ENCODE results near the gene DAAM2.

Gene DAAM2

GRCh38 chr6:39834866-39835265 is 42.7 kb downstream of the DAAM2 start:
- Histone ChIP-seq H3K9ac (ENCODE audit: low read depth, low read length) (no peak overlapping the region), H3K4me1 (ENCODE audit: insufficient read depth, low read length) (no peaks in the 10 kb centered on the region; the same call in 1 of the 2 replicates), H3K36me3 (ENCODE audit: insufficient read depth, low read length) (no peaks in the 10 kb centered on the region), H3K4me3 (ENCODE audit: low read length) (no peak overlapping the region), H3K27ac (ENCODE audit: low read depth, low read length) (no peak overlapping the region), H3K9me3 (ENCODE audit: insufficient read depth, low read depth, low read length) (no peaks in the 10 kb centered on the region), H3K27me3 (ENCODE audit: insufficient read depth, low read length) (no peaks in the 10 kb centered on the region)
- WGBS, result 95% methylated on average over 5 of the region's 5 CpGs

GRCh38 chr6:39835821-39836295 is 43.7 kb downstream of the DAAM2 start:
- Histone ChIP-seq H3K27ac (ENCODE audit: low read depth, low read length) (no peak overlapping the region), H3K4me1 (ENCODE audit: insufficient read depth, low read length) (no peaks in the 10 kb centered on the region; the same call in 1 of the 2 replicates), H3K27me3 (ENCODE audit: insufficient read depth, low read length) (no peaks in the 10 kb centered on the region), H3K9ac (ENCODE audit: low read depth, low read length) (no peak overlapping the region), H3K36me3 (ENCODE audit: insufficient read depth, low read length) (no peaks in the 10 kb centered on the region), H3K9me3 (ENCODE audit: insufficient read depth, low read depth, low read length) (no peaks in the 10 kb centered on the region), H3K4me3 (ENCODE audit: low read length) (no peak overlapping the region)
- 83% methylated on average over 2 of the region's 2 CpGs for WGBS

GRCh38 chr6:39836606-39837005 is 44.4 kb downstream of the DAAM2 start:
- H3K9ac ChIP-seq (ENCODE audit: low read depth, low read length), result no peak overlapping the region
- no peaks in the 10 kb centered on the region for H3K27me3 ChIP-seq (ENCODE audit: insufficient read depth, low read length)
- H3K9me3 ChIP-seq (ENCODE audit: insufficient read depth, low read depth, low read length), result no peaks in the 10 kb centered on the region
- H3K4me1 ChIP-seq (ENCODE audit: insufficient read depth, low read length), result no peaks in the 10 kb centered on the region; the same call in 1 of the 2 replicates
- no peak overlapping the region for H3K27ac ChIP-seq (ENCODE audit: low read depth, low read length)
- no peak overlapping the region for H3K4me3 ChIP-seq (ENCODE audit: low read length)
- no peaks in the 10 kb centered on the region for H3K36me3 ChIP-seq (ENCODE audit: insufficient read depth, low read length)
- WGBS, result 87% methylated on average over 4 of the region's 4 CpGs

GRCh38 chr6:39839445-39839844 is 47.3 kb downstream of the DAAM2 start:
- Histone ChIP-seq H3K36me3 (ENCODE audit: insufficient read depth, low read length) (no peaks in the 10 kb centered on the region), H3K9me3 (ENCODE audit: insufficient read depth, low read depth, low read length) (no peaks in the 10 kb centered on the region), H3K9ac (ENCODE audit: low read depth, low read length) (no peak overlapping the region), H3K4me3 (ENCODE audit: low read length) (no peak overlapping the region), H3K27ac (ENCODE audit: low read depth, low read length) (no peak overlapping the region), H3K4me1 (ENCODE audit: insufficient read depth, low read length) (no peaks in the 10 kb centered on the region; the same call in 1 of the 2 replicates), H3K27me3 (ENCODE audit: insufficient read depth, low read length) (no peaks in the 10 kb centered on the region)
- 93% methylated on average over 1 of the region's 1 CpG for WGBS

- no peaks in the 10 kb centered on the region; the same call in 1 of the 2 replicates for H3K4me1 ChIP-seq (ENCODE audit: insufficient read depth, low read length)
- H3K9ac ChIP-seq (ENCODE audit: low read depth, low read length), result no peak overlapping the region
- no peak overlapping the region for H3K4me3 ChIP-seq (ENCODE audit: low read length)
- H3K27ac ChIP-seq (ENCODE audit: low read depth, low read length), result no peak overlapping the region
- H3K9me3 ChIP-seq (ENCODE audit: insufficient read depth, low read depth, low read length), result no peaks in the 10 kb centered on the region
- H3K36me3 ChIP-seq (ENCODE audit: insufficient read depth, low read length), result no peaks in the 10 kb centered on the region
- no peaks in the 10 kb centered on the region for H3K27me3 ChIP-seq (ENCODE audit: insufficient read depth, low read length)
- WGBS, result 93% methylated on average over 6 of the region's 6 CpGs
Observed at GRCh38 chr6:39840781-39841180, 48.6 kb downstream of the DAAM2 start.

GRCh38 chr6:39841291-39841690 is 49.1 kb downstream of the DAAM2 start:
- H3K27me3 ChIP-seq (ENCODE audit: insufficient read depth, low read length), result no peaks in the 10 kb centered on the region
- no peak overlapping the region for H3K27ac ChIP-seq (ENCODE audit: low read depth, low read length)
- no peak overlapping the region for H3K9ac ChIP-seq (ENCODE audit: low read depth, low read length)
- WGBS, result 48% methylated on average over 3 of the region's 3 CpGs
- H3K36me3 ChIP-seq (ENCODE audit: insufficient read depth, low read length), result no peaks in the 10 kb centered on the region
- H3K9me3 ChIP-seq (ENCODE audit: insufficient read depth, low read depth, low read length), result no peaks in the 10 kb centered on the region
- H3K4me1 ChIP-seq (ENCODE audit: insufficient read depth, low read length), result no peaks in the 10 kb centered on the region; the same call in 1 of the 2 replicates
- H3K4me3 ChIP-seq (ENCODE audit: low read length), result no peak overlapping the region

GRCh38 chr6:39841923-39842322 is 49.7 kb downstream of the DAAM2 start:
- Histone ChIP-seq H3K4me3 (ENCODE audit: low read length) (no peak overlapping the region), H3K9ac (ENCODE audit: low read depth, low read length) (no peak overlapping the region), H3K36me3 (ENCODE audit: insufficient read depth, low read length) (no peaks in the 10 kb centered on the region), H3K27ac (ENCODE audit: low read depth, low read length) (no peak overlapping the region), H3K27me3 (ENCODE audit: insufficient read depth, low read length) (no peaks in the 10 kb centered on the region), H3K4me1 (ENCODE audit: insufficient read depth, low read length) (no peaks in the 10 kb centered on the region; the same call in 1 of the 2 replicates), H3K9me3 (ENCODE audit: insufficient read depth, low read depth, low read length) (no peaks in the 10 kb centered on the region)
- WGBS, result 91% methylated on average over 4 of the region's 4 CpGs

GRCh38 chr6:39843305-39844020 is 51.3 kb downstream of the DAAM2 start:
- no peaks in the 10 kb centered on the region for H3K9me3 ChIP-seq (ENCODE audit: insufficient read depth, low read depth, low read length)

GRCh38 chr6:39844866-39845265 is 52.7 kb downstream of the DAAM2 start:
- Histone ChIP-seq H3K9me3 (ENCODE audit: insufficient read depth, low read depth, low read length) (no peaks in the 10 kb centered on the region), H3K4me3 (ENCODE audit: low read length) (no peak overlapping the region), H3K27me3 (ENCODE audit: insufficient read depth, low read length) (no peaks in the 10 kb centered on the region), H3K27ac (ENCODE audit: low read depth, low read length) (no peak overlapping the region), H3K4me1 (ENCODE audit: insufficient read depth, low read length) (no peaks in the 10 kb centered on the region; the same call in 1 of the 2 replicates), H3K9ac (ENCODE audit: low read depth, low read length) (no peak overlapping the region), H3K36me3 (ENCODE audit: insufficient read depth, low read length) (no peaks in the 10 kb centered on the region)
- 93% methylated on average over 1 of the region's 1 CpG for WGBS

More at GRCh38 chr6:39843305-39844020, 51.3 kb downstream of the DAAM2 start:
- Histone ChIP-seq H3K9ac (ENCODE audit: low read depth, low read length) (no peak overlapping the region), H3K27ac (ENCODE audit: low read depth, low read length) (no peak overlapping the region), H3K36me3 (ENCODE audit: insufficient read depth, low read length) (no peaks in the 10 kb centered on the region), H3K4me1 (ENCODE audit: insufficient read depth, low read length) (no peaks in the 10 kb centered on the region; the same call in 1 of the 2 replicates), H3K27me3 (ENCODE audit: insufficient read depth, low read length) (no peaks in the 10 kb centered on the region), H3K4me3 (ENCODE audit: low read length) (no peak overlapping the region)
- WGBS, result 91% methylated on average over 12 of the region's 12 CpGs

- H3K36me3 ChIP-seq (ENCODE audit: insufficient read depth, low read length), result no peaks in the 10 kb centered on the region
- 86% methylated on average over 10 of the region's 10 CpGs for WGBS
- H3K27ac ChIP-seq (ENCODE audit: low read depth, low read length), result no peak overlapping the region
- no peaks in the 10 kb centered on the region for H3K27me3 ChIP-seq (ENCODE audit: insufficient read depth, low read length)
- no peaks in the 10 kb centered on the region for H3K9me3 ChIP-seq (ENCODE audit: insufficient read depth, low read depth, low read length)
- no peak overlapping the region for H3K9ac ChIP-seq (ENCODE audit: low read depth, low read length)
- no peaks in the 10 kb centered on the region; the same call in 1 of the 2 replicates for H3K4me1 ChIP-seq (ENCODE audit: insufficient read depth, low read length)
- H3K4me3 ChIP-seq (ENCODE audit: low read length), result no peak overlapping the region
Observed at GRCh38 chr6:39847221-39847620, 55.0 kb downstream of the DAAM2 start.

GRCh38 chr6:39848171-39848570 is 56.0 kb downstream of the DAAM2 start:
- Histone ChIP-seq H3K4me1 (ENCODE audit: insufficient read depth, low read length) (no peaks in the 10 kb centered on the region; the same call in 1 of the 2 replicates), H3K9me3 (ENCODE audit: insufficient read depth, low read depth, low read length) (no peaks in the 10 kb centered on the region), H3K27me3 (ENCODE audit: insufficient read depth, low read length) (no peaks in the 10 kb centered on the region), H3K4me3 (ENCODE audit: low read length) (no peak overlapping the region), H3K9ac (ENCODE audit: low read depth, low read length) (no peak overlapping the region), H3K36me3 (ENCODE audit: insufficient read depth, low read length) (no peaks in the 10 kb centered on the region), H3K27ac (ENCODE audit: low read depth, low read length) (no peak overlapping the region)
- 99% methylated on average over 3 of the region's 4 CpGs for WGBS
